Activated B cell treated with CpG ODN at 0.5 μM for 24 hours (primary cell): ENCODE data around the gene LDLR. TPM values are rescaled to one million over a fixed set of nuclear protein-coding genes. Genes with fewer than 3 reads are reported as not detected.

Experiments
- ATAC-seq: fragments of 200-7000 bp; cut with Tn5 transposase; one replicate; pipeline ENCODE4 v1.10.0; 2021; ENCODE audit warnings: low read depth, mild to moderate bottlenecking, moderate library complexity
- CTCF ChIA-PET: fragments of 350-600 bp; sonication (Branson Sonifier 250); formaldehyde crosslinking; loops from one replicate; lab custom pipeline; 2021; ENCODE audit warnings: antibody characterized with exemption; lab: Charles Lee
- POLR2A ChIA-PET: fragments of 350-600 bp; sonication (Branson Sonifier 250); formaldehyde crosslinking; loops from one replicate; lab custom pipeline; 2021; ENCODE audit warnings: antibody characterized with exemption; lab: Charles Lee
- DNase-seq: peaks from one replicate; pipeline ENCODE4 v3.0.0; 2022
- H3K27ac Mint-ChIP-seq: one replicate; pipeline ENCODE4 v1.8.0; 2020; ENCODE audit warnings: mixed read lengths
- H3K27me3 Mint-ChIP-seq: one replicate; pipeline ENCODE4 v1.8.0; 2021; ENCODE audit warnings: mixed read lengths
- H3K36me3 Mint-ChIP-seq: one replicate; pipeline ENCODE4 v1.8.0; 2021; ENCODE audit warnings: low read depth, mixed read lengths
- H3K4me1 Mint-ChIP-seq: one replicate; pipeline ENCODE4 v1.8.0; 2021; ENCODE audit warnings: mixed read lengths
- H3K4me3 Mint-ChIP-seq: one replicate; pipeline ENCODE4 v1.8.0; 2020; ENCODE audit warnings: mild to moderate bottlenecking, mixed read lengths
- H3K9me3 Mint-ChIP-seq: one replicate; pipeline ENCODE4 v1.8.0; 2020; ENCODE audit warnings: mixed read lengths
- CTCF ChIP-seq: fragments of 200-600 bp; IDR thresholded peaks from one replicate; pipeline ENCODE4 v1.8.0; 2022; ENCODE audit warnings: antibody characterized with exemption, mild to moderate bottlenecking
- intact Hi-C: fragments of 100-400 bp; cut with micrococcal nuclease; formaldehyde crosslinking; loops from one replicate; pipeline ENCODE4 v1.15.1; 2024
- total RNA-seq: library from RNA; stranded (reverse); gene quantifications from 2 replicates; pipeline ENCODE4 v1.2.3, GENCODE V29; 2022

LDLR gene
- total RNA-seq, 1 donor from 2014 or later, result 20.9 TPM

GRCh38 chr19:11169896-11170678, 80.8 kb downstream of the LDLR start:
- ChIA-PET CTCF (no interaction called here), POLR2A (no interaction called here)
- DNase-seq, result no peak
- intact Hi-C loops, result no loop called here
- no peaks in the 10 kb centered on the region for H3K36me3 Mint-ChIP-seq
- no peaks in the 10 kb centered on the region for H3K9me3 Mint-ChIP-seq
- no peak for ATAC-seq
- no peaks in the 10 kb centered on the region for H3K27me3 Mint-ChIP-seq
- H3K27ac Mint-ChIP-seq, result no peak overlapping the region
- H3K4me3 Mint-ChIP-seq, result no peak overlapping the region
- no peaks in the 10 kb centered on the region for H3K4me1 Mint-ChIP-seq
- no peak for TF ChIP-seq CTCF

DNA sequence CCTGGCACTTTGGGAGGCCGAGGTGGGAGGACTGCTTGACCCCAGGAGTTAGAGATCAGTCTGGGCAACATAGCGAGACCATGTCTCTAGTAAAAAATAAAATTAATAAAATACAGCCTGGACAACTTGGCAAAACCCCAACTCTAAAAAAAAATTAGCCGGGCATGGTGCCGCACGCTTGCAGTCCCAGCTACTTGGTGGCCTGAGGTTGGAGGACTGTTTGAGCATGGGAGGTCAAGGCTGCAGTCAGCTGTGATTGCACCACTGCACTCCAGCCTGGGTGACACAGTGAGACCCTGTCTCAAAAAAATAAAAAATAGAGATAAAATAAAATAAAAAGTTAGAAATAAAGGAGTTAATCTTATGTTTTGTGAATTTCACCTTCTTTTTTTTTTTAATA, 81.9 kb downstream of the LDLR start:
- ChIA-PET CTCF (no interaction called here), POLR2A (no interaction called here)
- ATAC-seq (no peak), DNase-seq (no peak)
- H3K4me1 Mint-ChIP-seq, result no peaks in the 10 kb centered on the region
- intact Hi-C loops, result no loop called here
- H3K36me3 Mint-ChIP-seq, result no peaks in the 10 kb centered on the region
- no peak overlapping the region for H3K4me3 Mint-ChIP-seq
- H3K27ac Mint-ChIP-seq, result no peak overlapping the region
- H3K27me3 Mint-ChIP-seq, result no peaks in the 10 kb centered on the region
- H3K9me3 Mint-ChIP-seq, result no peaks in the 10 kb centered on the region
- no peak for TF ChIP-seq CTCF

- no peak for DNase-seq
- ATAC-seq, result no peak
- Mint-ChIP-seq H3K4me1 (no peaks in the 10 kb centered on the region), H3K4me3 (no peak overlapping the region), H3K27ac (no peak overlapping the region), H3K9me3 (no peaks in the 10 kb centered on the region), H3K36me3 (no peaks in the 10 kb centered on the region), H3K27me3 (no peaks in the 10 kb centered on the region)
- intact Hi-C loops, result no loop called here
- ChIA-PET CTCF (no interaction called here), POLR2A (no interaction called here)
- no peak for TF ChIP-seq CTCF
Measured at GRCh38 chr19:11172576-11172975, 83.3 kb downstream of the LDLR start.

GRCh38 chr19:11173516-11174155, 84.4 kb downstream of the LDLR start:
- peaks cover 2% of the 10 kb centered on the region for H3K27me3 Mint-ChIP-seq
- H3K36me3 Mint-ChIP-seq, result no peaks in the 10 kb centered on the region
- DNase-seq (no peak), ATAC-seq (no peak)
- POLR2A ChIA-PET, result no interaction called here
- no peaks in the 10 kb centered on the region for H3K9me3 Mint-ChIP-seq
- H3K4me1 Mint-ChIP-seq, result peaks cover under 1% of the 10 kb centered on the region
- no peak for TF ChIP-seq CTCF
- intact Hi-C loops, result no loop called here
- CTCF ChIA-PET, result no interaction called here
- no peak overlapping the region for H3K27ac Mint-ChIP-seq
- no peak overlapping the region for H3K4me3 Mint-ChIP-seq

DNA sequence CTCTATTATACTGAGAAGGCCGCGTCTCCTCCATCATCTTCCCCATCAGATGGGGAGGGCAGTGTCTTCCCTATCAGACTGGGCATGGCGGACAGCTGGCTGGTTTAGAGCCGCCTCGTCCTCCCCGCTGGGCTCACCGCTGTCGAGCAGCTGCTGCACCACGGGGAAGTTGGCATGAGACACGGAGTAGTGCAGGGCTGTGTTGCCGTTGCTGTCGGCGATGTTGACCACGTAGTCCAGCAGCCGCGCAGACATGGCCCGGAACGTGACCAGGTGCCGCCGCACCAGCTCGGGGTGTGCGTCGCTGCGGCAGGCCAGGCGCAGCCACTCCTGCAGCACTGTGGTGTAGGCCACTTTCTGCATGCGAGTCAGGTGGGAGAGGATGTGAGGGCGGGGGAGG, 85.1 kb downstream of the LDLR start:
- intact Hi-C loops, result no loop called here
- Mint-ChIP-seq H3K36me3 (no peaks in the 10 kb centered on the region), H3K27me3 (peaks cover 2% of the 10 kb centered on the region), H3K4me3 (no peak overlapping the region), H3K9me3 (no peaks in the 10 kb centered on the region), H3K27ac (no peak overlapping the region), H3K4me1 (peaks cover 7% of the 10 kb centered on the region)
- no peak for TF ChIP-seq CTCF
- CTCF ChIA-PET, result no interaction called here
- ATAC-seq (no peak), DNase-seq (no peak)
- POLR2A ChIA-PET, result no interaction called here
